Heart left ventricle (tissue), 13 donors: ENCODE data around the gene ANAPC1.
"Not testable (repeated sequence)": the region's sequence is repeated elsewhere in the genome, so short reads cannot be mapped to it uniquely, and the experiment has no call there.

Source experiments
- CTCF ChIP-seq, 12 donors: fragments of 200-600 bp; sonication (generic) in 4 of 12; IDR thresholded peaks; one replicate each; pipeline versions ENCODE4 v1.5.0 to v1.8.0; 2018 to 2022; ENCODE audit warnings: antibody characterized with exemption in 12 of 12, mild to moderate bottlenecking in 5 of 12
- POLR2A ChIP-seq, 2 donors: fragments of 450-650 bp; IDR thresholded peaks; one replicate each; pipeline ENCODE4 v1.6.1; 2017; ENCODE audit warnings: antibody characterized with exemption in 2 of 2, mild to moderate bottlenecking in 2 of 2, moderate library complexity in 2 of 2
- donor health status: ischemic (EF 13 %, LVEDD 7.1; RV severe dilation, severe dysfunction).
- donor health status: DM: no; HTN: yes; CAD: no.
- donor health status: DM: no; HTN: no; CAD: no.
- donor health status: ischemic (EF 25% LVEDD 6.9; RV normal size, moderate dysfunction).
- donor health status: ischemic (EF 25% LVEDD 5.7; RV mildly dilated, moderate dysfunction).
- donor health status: ischemic (EF 35%, LVEDD 5.7; RV mildly dilated, moderate dysfunction).
- donor health status: nonischemic (EF 11% LVEDD 7.7; RV severe dilation, severe dysfunction).
- donor health status: DM: yes; HTN: yes; CAD: no.
- donor health status: PGD.
- donor health status: ischemic (EF 29% LVEDD 5.4; RV normal size, mild dysfunction).
- donor health status: nonischemic (EF 23%, LVEDD 6.1; RV moderate dilation, normal function).

- TF ChIP-seq POLR2A, CTCF (IDR thresholded peaks at IDR 0.05): not testable (repeated sequence)
Observed at GRCh38 chr2:111838992-111839391, 45.0 kb downstream of the ANAPC1 start.
